WTC11 (cell line): Measurements from ENCODE around the gene STAC. TPM values are rescaled to one million over a fixed set of nuclear protein-coding genes. Genes with fewer than 3 reads are reported as not detected.

Experiments
- ATAC-seq: fragments of 200-7000 bp; cut with Tn5 transposase; 2 replicates; pipeline ENCODE4 v1.10.0; 2021; ENCODE audit warnings: mild to moderate bottlenecking, moderate library complexity
- CTCF ChIA-PET: fragments of 300-600 bp; sonication (Branson Sonifier 250); formaldehyde crosslinking; loops from one replicate; lab custom pipeline; 2021; ENCODE audit warnings: antibody characterized with exemption; lab: Charles Lee
- POLR2A ChIA-PET: fragments of 350-600 bp; sonication (Branson Sonifier 250); formaldehyde crosslinking; loops from one replicate; lab custom pipeline; 2021; ENCODE audit warnings: antibody characterized with exemption; lab: Charles Lee
- DNase-seq: peaks from one replicate; pipeline ENCODE4 v3.0.0; 2021; ENCODE audit warnings: low spot score
- H3K27ac Mint-ChIP-seq: 2 replicates; pipeline ENCODE4 v1.8.0; 2021; ENCODE audit warnings: mixed read lengths
- H3K27me3 Mint-ChIP-seq: 2 replicates; pipeline ENCODE4 v1.8.0; 2021; ENCODE audit warnings: low read depth, mild to moderate bottlenecking, moderate library complexity, mixed read lengths
- H3K36me3 Mint-ChIP-seq: 2 replicates; pipeline ENCODE4 v1.8.0; 2021; ENCODE audit warnings: mixed read lengths
- H3K4me1 Mint-ChIP-seq: 2 replicates; pipeline ENCODE4 v1.8.0; 2022; ENCODE audit warnings: mixed read lengths
- H3K4me3 Mint-ChIP-seq: 2 replicates; pipeline ENCODE4 v1.8.0; 2021; ENCODE audit warnings: mild to moderate bottlenecking, moderate library complexity, mixed read lengths
- H3K9me3 Mint-ChIP-seq: 2 replicates; pipeline ENCODE4 v1.8.0; 2021; ENCODE audit warnings: mixed read lengths
- AFF4 ChIP-seq: sonication (generic); formaldehyde crosslinking; IDR thresholded peaks from 2 replicates; pipeline ENCODE4 v1.8.1; 2023; ENCODE audit warnings: mild to moderate bottlenecking, missing genetic modification reagents, borderline replicate concordance
- ATF3 ChIP-seq: sonication (generic); formaldehyde crosslinking; conservative IDR thresholded peaks from 2 replicates; pipeline ENCODE4 v1.8.1; 2022; ENCODE audit warnings: mild to moderate bottlenecking, missing genetic modification reagents
- CBFB ChIP-seq: sonication (generic); formaldehyde crosslinking; IDR thresholded peaks from 2 replicates; pipeline ENCODE4 v1.8.1; 2022; ENCODE audit warnings: mild to moderate bottlenecking, low read depth, missing genetic modification reagents
- E2F4 ChIP-seq: sonication (generic); formaldehyde crosslinking; IDR thresholded peaks from 2 replicates; pipeline ENCODE4 v1.8.1; 2022; ENCODE audit warnings: low read depth, mild to moderate bottlenecking, moderate library complexity, missing genetic modification reagents, borderline replicate concordance
- GABPB1 ChIP-seq: sonication (generic); formaldehyde crosslinking; IDR thresholded peaks from 2 replicates; pipeline ENCODE4 v1.8.1; 2023; ENCODE audit warnings: mild to moderate bottlenecking, missing genetic modification reagents
- NFYB ChIP-seq: sonication (generic); formaldehyde crosslinking; conservative IDR thresholded peaks from 2 replicates; pipeline ENCODE4 v1.8.0; 2022; ENCODE audit warnings: low read depth, missing genetic modification reagents
- OVOL2 ChIP-seq: fragments of 250-450 bp; sonication (Bioruptor Pico); IDR thresholded peaks from 2 replicates; pipeline ENCODE4 v1.9.0; 2021; ENCODE audit warnings: mild to moderate bottlenecking, borderline replicate concordance
- PRDM15 ChIP-seq: sonication (generic); formaldehyde crosslinking; IDR thresholded peaks from 2 replicates; pipeline ENCODE4 v1.8.0; 2022; ENCODE audit warnings: missing genetic modification reagents
- SP1 ChIP-seq: sonication (generic); formaldehyde crosslinking; conservative IDR thresholded peaks from 2 replicates; pipeline ENCODE4 v1.8.1; 2022; ENCODE audit warnings: missing genetic modification reagents
- STAT6 ChIP-seq: sonication (generic); formaldehyde crosslinking; conservative IDR thresholded peaks from 2 replicates; pipeline ENCODE4 v1.8.1; 2023; ENCODE audit warnings: mild to moderate bottlenecking, low read depth, missing genetic modification reagents, moderate library complexity
- TEAD4 ChIP-seq: sonication (generic); formaldehyde crosslinking; IDR thresholded peaks from 2 replicates; pipeline ENCODE4 v1.8.0; 2022; ENCODE audit warnings: mild to moderate bottlenecking, missing genetic modification reagents
- USF2 ChIP-seq: sonication (generic); formaldehyde crosslinking; IDR thresholded peaks from 2 replicates; pipeline ENCODE4 v1.8.1; 2023; ENCODE audit warnings: mild to moderate bottlenecking, missing genetic modification reagents, moderate library complexity
- ZMAT4 ChIP-seq: fragments of 250-450 bp; sonication (Bioruptor Pico); IDR thresholded peaks from 2 replicates; pipeline ENCODE4 v1.9.0; 2021; ENCODE audit warnings: mild to moderate bottlenecking
- ZNF263 ChIP-seq: sonication (generic); formaldehyde crosslinking; IDR thresholded peaks from 2 replicates; pipeline ENCODE4 v1.8.1; 2022; ENCODE audit warnings: low read depth, mild to moderate bottlenecking, moderate library complexity, missing genetic modification reagents
- ZNF281 ChIP-seq: sonication (generic); formaldehyde crosslinking; IDR thresholded peaks from 2 replicates; pipeline ENCODE4 v1.8.0; 2023; ENCODE audit warnings: mild to moderate bottlenecking, missing genetic modification reagents
- total RNA-seq: library from RNA; stranded (reverse); gene quantifications from 3 replicates; pipeline ENCODE4 v1.2.3, GENCODE V29; 2021

STAC gene
- total RNA-seq, 1 experiment from 2014 or later: 5.6 TPM

GRCh38 chr3:36557708-36558421 lies 177.6 kb downstream of the STAC start (continued):
- TF ChIP-seq ZNF281 (CRISPR knock-in tag) (no peak), ZNF263 (CRISPR knock-in tag) (no peak), AFF4 (CRISPR knock-in tag) (no peak), SP1 (no peak), CBFB (no peak), NFYB (CRISPR knock-in tag) (no peak)

- Mint-ChIP-seq H3K9me3 (no peaks in the 10 kb centered on the region), H3K27me3 (no peaks in the 10 kb centered on the region), H3K27ac (no peak overlapping the region), H3K4me1 (no peaks in the 10 kb centered on the region), H3K4me3 (no peak overlapping the region), H3K36me3 (no peaks in the 10 kb centered on the region)
- ChIA-PET CTCF (interaction anchor here (0.6 to 1.0 kb wide), 2 partner anchors 19 to 111 kb away, joined by 3 read pairs; no protein-coding TSS in a partner anchor), POLR2A (no interaction called here)
- ATAC-seq: no peak
- DNase-seq: no peak
- TF ChIP-seq STAT6 (CRISPR knock-in tag): no peak
- TF ChIP-seq ATF3 (CRISPR knock-in tag): no peak
- TF ChIP-seq E2F4: no peak
- no peak for TF ChIP-seq PRDM15 (CRISPR knock-in tag)
- TF ChIP-seq USF2 (CRISPR knock-in tag): no peak
- TF ChIP-seq ZMAT4 (CRISPR knock-in tag): no peak
- no peak for TF ChIP-seq ZNF263 (CRISPR knock-in tag)
- no peak for TF ChIP-seq TEAD4 (CRISPR knock-in tag)
- TF ChIP-seq OVOL2 (CRISPR knock-in tag): no peak
- no peak for TF ChIP-seq ZNF281 (CRISPR knock-in tag)
- TF ChIP-seq GABPB1: no peak
Measured at GRCh38 chr3:36558961-36559360, 178.7 kb downstream of the STAC start.
